GM18508 (cell line): ENCODE results near the gene NR1D2.

Experiments
- ATAC-seq: cut with Tn5 transposase; IDR thresholded peaks from one replicate; pipeline ENCODE4 v1.9.1; 2021; ENCODE audit warnings: moderate number of reproducible peaks; ENCODE audit not compliant: insufficient read depth, unreplicated experiment

Gene NR1D2

DNA sequence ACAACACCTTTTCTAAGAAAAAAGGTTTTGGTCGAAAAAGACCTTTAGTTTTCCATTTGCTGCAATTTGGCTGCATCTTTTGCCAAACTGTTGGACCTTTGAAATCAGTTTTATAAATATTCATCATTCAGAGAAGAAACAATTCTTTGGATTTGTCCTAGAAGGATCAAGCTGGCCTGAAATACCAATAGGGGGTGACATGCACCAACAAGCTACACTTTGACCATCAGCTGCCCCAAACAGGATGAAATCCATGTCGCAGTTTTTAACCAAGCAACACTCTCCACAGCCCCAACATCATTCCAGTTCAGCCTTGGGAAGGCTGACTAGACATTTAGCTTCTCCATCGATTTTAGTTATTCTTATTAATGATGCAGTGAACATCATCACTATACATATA is 18.4 kb upstream of the NR1D2 start:
- no peak for ATAC-seq

DNA sequence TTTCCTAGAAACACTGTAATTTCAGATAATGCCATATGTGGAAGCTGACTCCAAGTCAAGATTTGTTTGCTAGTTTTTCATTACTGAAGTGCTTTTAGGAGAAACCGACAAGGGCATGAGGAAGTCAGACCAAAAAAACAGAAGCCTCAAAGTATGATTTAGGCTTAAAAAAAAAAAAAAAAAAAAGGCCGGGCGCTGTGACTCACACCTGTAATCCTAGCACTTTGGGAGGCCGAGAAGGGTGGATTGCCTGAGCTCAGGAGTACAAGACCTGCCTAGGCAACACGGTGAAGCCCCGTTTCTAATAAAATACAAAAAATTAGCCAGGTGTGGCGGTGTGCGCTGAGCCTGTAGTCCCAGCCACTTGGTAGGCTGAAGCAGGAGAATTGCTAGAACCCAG is 16.6 kb upstream of the NR1D2 start:
- no peak for ATAC-seq

GRCh38 chr3:23931597-23931996 is 13.5 kb upstream of the NR1D2 start:
- no peak for ATAC-seq

- no peak for ATAC-seq
These were observed 12.5 kb upstream of the NR1D2 start for GRCh38 chr3:23932571-23932970.

GRCh38 chr3:23934253-23934652 is 10.8 kb upstream of the NR1D2 start:
- ATAC-seq = no peak

DNA sequence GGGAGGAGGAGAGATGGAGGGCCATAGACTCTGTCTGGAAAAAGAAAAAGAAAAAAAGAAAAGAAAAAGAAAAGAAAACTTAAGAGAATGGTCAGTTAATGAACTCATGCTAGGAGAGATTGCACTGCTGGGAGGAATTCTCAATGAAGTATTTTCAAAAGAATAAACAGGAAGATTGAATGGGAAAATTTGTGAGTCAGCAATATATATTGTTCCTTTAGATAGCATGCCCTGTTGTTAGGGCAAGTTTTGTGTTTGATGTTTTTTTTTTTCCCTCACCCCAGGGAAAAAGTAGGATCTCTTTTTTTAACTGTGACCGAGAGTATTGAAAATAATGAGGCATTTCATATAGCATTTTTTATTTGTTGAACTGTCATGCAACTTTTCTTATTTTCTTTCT is 7.8 kb upstream of the NR1D2 start:
- ATAC-seq = no peak

DNA sequence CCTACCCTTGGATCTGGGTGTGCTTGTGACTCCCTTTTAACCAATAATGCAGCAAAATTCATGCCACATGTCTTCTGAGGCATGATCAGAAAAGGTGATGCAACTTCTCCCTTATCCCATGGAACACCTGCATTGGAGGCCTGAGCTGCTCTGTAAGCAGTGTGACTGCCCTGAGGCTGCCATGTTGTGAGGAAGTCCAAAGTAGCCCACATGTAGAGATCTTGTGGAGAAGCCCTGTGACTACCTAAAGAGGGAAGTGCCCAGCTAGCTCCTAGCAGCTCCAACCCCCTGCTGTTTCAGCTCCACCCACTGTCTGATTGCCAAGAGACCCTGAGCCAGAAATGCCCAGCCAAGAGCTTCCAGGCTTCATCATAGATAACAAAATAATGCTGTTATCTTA is 6.4 kb upstream of the NR1D2 start:
- ATAC-seq = no peak

GRCh38 chr3:23940775-23941174 is 4.3 kb upstream of the NR1D2 start:
- no peak for ATAC-seq

DNA sequence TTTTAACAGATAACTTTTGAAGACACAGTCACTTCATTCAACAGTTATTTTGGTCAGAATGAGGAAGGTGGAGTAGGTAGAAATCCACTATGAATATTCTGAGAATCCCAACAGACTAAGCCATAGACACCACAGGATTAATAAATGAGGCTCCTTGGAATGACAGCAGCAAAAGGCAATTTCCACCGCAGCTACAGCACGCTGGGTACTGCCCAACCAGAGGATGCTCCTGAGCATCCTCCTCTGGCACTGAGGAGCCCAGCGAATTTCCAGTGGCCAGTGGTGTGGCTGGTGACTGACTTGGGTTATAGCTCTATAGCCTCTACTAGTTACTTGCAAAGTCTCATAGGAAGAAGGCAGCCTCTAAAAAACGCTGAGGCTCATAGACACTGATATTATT is 3.6 kb upstream of the NR1D2 start:
- no peak for ATAC-seq

DNA sequence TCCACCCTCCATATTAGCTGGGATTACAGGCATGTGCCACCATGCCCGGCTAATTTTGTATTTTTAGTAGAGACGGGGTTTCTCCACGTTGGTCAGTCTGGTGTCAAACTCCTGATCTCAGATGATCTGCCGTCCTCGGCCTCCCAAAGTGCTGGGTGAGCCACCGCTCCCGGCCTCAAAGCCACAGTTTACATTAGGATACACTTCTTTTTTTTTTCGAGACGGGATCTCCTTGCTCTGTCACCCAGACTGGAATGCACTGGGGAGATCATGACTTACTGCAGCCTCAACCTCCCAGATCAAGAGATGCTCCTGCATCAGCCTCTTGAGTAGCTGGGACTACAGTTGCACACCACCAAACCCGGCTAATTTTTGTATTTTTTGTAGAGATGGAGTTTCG is 2.5 kb upstream of the NR1D2 start:
- no peak for ATAC-seq

DNA sequence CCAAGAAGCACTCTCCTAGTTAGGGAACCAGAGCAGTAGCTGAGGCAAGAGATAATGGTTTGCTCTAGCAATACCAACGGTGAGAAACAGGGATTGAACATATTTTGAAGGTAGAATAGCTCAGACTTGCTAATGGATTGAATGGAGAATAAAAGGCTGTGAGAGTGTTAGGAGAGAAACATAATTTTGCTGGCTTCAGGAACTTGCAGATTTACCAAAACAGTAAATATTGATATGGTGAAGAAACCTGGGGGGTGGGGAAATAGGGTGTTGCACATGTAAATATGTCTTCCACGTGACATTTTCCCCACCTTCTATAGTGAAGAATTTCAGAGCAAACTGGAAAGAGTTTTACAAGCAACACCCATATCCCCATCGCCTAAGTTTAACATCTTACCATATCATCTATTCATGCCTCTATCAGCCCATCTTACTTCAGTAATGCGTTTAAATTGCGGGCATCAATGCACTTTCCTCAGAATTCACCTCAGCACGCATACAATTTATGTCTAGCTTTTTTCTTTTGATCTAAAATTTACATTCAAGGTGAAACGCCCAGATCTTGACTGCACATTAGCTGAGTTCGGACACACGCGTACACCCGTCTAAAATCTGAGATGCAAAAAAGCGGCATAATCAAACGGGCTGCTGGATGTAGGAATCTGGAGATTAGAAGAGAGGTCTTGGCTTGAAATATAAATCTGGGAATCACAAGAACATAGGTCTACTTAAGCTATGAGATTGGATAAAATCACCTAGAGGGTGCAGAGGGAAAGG is 891 bp upstream of the NR1D2 start:
- ATAC-seq = no peak

DNA sequence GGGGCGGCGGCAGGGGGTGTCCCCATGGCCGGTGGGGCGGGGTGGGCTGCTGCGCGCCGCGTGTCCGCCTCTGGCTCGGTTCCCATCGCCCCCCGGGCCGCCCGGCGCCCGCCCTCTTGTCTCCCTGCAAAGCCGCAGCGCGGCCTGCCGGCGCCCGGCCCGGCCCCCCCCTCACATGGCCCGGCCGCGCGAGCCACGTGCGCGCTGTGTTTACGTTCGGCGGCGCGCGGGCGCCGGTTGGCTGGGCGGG is 502 bp downstream of the NR1D2 start:
- ATAC-seq = no peak

DNA sequence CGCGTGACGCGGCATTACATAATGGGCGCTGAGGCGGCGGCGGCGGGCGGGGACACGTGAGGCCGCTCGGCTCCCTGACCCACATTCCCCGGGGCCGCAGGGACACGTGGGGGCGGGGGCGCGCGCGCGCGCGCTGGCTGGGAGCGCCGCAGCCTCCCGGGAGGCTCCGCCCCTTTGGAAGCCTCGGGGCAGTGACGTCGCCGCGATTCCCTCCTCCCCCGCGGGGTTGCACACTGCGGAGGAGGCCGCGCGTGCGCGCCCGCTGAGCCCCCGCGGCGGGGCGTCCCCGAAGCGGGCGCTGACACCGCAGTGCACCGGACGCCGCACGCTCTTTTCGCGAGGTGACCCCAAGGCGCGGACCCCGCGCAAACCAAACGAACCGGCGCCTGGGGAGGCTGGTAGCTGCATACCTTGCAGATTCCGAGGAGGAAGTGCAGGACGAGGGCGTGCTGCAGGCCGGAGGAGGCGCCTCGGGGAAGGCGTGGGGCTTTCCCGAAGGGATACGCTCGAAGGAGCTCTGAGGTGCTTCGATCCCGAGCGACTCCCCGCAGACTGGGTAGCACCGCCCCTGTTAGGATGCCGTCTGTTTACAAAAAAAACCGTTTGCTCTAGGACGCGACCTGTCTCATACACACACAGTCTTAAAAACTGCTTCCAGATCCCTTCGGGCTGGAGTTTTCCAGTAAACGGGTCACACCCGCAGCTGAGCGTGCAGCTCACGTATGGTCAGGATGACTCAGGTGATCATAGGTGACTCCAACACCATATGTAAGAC is 1.0 kb downstream of the NR1D2 start:
- ATAC-seq = peak; percentile 42

- no peak for ATAC-seq
These were observed 3.7 kb downstream of the NR1D2 start for GRCh38 chr3:23948761-23949160.

DNA sequence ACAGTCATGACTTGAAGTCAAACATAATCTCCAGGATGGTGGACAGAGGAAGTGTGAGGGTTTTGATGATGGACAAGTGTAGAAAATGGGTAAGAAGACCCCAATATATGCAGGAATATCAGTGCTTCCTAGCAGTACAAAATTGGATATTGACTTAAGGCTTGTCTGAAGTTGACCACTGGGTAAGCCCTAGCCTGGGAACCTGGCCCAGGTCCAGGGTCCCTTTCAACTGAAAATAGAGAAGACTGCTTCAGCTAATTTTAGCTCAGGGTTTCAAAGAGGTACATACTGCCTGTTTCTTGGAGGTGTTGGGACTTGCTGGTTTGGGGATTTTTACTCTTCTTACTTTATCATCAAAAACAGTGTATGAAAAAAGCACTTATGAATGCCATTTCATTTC is 4.7 kb downstream of the NR1D2 start:
- peak; percentile 6 for ATAC-seq

GRCh38 chr3:23950293-23950692 is 5.2 kb downstream of the NR1D2 start:
- ATAC-seq = peak; percentile 41

DNA sequence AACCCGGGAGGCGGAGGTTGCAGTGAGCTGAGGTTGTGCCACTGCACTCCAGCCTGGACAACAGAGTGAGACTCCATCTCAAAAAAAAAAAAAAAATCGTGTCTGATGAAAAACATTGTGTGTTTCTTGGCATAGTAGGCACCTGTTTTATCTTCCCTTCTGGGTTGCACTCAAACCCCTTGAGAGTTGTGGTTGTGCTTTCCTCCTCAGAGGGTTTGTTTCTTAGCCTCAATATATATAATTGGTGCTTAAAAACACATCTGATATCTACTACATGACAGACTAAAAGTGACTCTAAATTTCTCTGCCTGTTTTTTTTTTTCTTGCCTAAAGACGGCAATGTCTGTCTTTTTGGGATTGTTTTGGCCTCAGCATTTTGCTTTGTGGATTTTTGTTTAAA is 7.6 kb downstream of the NR1D2 start:
- peak; percentile 28 for ATAC-seq

GRCh38 chr3:23953523-23953922 is 8.4 kb downstream of the NR1D2 start:
- no peak for ATAC-seq

DNA sequence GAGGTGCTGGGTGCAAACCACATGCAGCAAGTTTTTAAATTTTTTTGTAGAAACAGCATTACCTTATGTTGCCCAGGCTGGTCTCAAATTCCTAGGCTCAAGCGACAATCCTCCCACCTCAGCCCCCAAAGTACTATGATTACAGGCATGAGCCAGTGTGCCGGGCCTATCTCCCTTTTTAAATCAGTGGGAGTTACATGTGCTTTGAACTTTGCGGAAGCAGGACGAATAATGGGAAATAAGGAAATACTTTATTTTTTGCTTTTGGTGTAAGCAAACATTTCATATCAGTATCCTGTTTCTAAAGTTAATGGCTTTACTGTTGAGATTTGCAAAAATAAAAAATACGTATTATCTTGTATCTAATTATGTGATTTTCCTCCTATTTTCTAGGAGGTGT is 9.1 kb downstream of the NR1D2 start:
- ATAC-seq = no peak

GRCh38 chr3:23956701-23957100 is 11.6 kb downstream of the NR1D2 start:
- no peak for ATAC-seq

GRCh38 chr3:23959135-23959900 is 14.2 kb downstream of the NR1D2 start:
- no peak for ATAC-seq
